OCI-M2 (cell line): ENCODE measurements around the gene KRTAP15-1.

ENCODE experiments used
- DNase-seq: peaks from one replicate; lab custom pipeline; 2025; ENCODE audit not compliant: unreplicated experiment; lab: John Stamatoyannopoulos, UW

The KRTAP15-1 gene, protein sequence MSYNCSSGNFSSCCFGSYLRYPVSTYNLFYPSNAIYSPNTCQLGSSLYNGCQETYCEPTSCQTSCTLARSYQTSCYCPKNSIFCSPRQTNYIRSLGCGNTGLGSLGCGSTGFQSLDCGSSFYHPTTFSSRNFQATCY

DNA sequence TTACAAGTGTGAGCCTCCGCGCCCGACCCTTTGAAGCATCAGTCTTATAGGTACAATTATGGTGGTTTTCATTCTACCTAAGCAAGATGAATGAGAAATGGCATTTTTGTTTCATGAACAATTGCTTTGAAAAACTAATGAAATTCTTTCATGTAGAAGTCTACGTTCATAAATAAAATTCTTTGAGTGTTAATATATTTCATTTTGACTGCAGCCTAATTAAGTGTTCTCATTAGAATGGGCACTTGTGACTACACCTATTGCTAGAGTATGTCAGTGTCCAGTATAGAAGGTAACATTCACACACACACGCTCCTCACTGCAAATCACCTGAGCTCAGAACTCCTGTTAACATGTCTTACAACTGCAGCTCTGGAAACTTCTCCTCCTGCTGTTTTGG, at the start of gene KRTAP15-1:
KRTAP15-1 (plus strand) TSS at position 301 of the 400 bp plus-strand sequence; CDS start at position 354, 53 bp downstream.
- DNase-seq: no peak

DNA sequence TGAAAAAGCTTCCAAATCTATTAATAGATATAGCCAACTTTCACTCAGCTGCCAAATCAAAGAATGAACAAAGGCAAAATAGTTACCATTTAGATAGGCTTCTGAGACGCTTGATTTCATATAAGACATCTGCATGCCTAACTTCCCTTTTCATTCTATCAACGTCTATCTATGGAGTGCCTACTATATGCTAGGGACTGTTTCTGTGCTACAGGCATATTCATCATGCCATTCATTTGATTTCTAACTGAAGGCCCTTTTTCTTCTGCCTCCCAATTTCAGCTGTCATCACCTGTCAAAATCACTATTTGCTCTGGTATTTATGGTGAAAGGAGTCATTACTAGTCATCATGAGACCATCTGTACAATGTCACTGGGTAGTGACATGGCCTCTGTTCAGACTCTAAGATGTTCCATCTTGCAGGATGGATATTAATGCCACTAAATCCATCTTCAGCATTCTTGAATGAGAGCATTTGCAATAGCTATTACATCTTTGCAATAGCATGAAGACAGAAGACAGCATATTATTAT, 48.5 kb upstream of the KRTAP15-1 start:
- no peak for DNase-seq

DNA sequence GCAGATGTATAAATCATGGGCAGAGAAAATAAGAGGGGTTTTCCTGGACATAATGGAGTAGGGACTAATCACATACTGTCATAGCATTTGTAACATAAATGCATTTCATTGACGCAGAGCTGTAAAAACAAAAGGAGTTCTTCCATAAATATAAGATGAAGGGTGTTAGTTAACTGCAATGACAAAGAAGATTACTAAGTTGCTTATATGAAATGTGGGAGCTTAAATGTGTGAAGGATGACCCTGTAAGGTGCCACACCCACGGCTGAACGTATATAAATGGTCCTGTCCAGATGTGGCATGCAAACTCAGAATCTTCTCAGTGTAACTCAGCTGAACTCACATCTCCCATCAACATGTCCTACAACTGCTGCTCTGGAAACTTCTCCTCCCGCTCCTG, 44.3 kb upstream of the KRTAP15-1 start, which contains the start of gene KRTAP13-1:
KRTAP13-1 (plus strand) TSS at position 301 of the 400 bp plus-strand sequence; CDS start at position 357, 56 bp downstream.
- no peak for DNase-seq

DNA sequence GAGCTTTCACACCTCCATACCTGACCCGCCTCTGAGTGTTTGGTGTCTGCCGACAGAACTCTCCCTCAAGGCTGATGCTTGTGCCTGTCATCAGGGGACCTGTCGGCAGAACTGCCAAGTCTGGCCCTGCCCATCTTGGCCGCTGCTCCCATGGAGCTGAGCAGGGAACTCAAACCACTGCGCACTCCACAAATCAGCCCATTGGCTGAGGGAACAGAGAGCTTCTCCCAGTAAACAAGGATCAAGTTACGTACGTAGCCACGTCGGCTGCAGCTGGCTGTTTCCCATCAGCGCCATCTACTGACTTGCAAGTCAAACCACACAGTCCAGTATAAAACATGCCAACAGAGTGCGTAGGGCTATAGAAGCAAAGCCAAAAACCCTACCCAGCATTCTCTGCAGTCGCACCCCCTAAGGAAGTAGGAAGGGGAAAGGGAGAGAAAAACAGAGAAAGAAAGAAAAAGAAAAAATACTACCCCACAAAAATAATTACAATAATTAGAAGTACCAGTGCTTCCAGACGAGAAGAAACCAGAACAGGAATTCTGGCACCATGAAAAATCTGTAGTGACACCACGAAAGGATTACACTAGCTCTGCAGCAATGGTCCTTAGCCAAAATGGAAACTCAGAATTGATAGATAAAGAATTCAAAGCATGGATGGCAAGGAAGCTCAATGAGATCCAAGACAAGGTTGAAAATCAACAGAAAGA, 31.1 kb upstream of the KRTAP15-1 start:
- no peak for DNase-seq

DNA sequence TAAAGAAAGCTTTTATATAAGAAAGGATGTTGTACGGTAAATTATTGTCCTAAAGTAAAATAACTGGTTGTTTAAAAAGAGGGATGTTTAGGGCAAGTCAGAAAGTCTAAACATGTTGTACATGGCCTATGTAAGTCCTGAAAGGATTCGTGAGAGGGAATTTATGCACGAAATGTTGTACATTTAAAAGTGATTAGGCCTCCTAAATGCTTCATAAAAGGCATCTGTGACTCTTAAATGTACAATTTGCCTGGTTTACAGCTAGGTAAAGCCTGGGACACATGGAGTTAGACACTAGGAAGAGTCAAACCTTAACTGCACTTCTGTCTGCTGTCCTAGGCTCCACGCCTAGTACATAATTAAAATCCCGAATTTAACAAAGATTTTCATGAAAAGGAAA, 24.1 kb upstream of the KRTAP15-1 start:
- no peak for DNase-seq

DNA sequence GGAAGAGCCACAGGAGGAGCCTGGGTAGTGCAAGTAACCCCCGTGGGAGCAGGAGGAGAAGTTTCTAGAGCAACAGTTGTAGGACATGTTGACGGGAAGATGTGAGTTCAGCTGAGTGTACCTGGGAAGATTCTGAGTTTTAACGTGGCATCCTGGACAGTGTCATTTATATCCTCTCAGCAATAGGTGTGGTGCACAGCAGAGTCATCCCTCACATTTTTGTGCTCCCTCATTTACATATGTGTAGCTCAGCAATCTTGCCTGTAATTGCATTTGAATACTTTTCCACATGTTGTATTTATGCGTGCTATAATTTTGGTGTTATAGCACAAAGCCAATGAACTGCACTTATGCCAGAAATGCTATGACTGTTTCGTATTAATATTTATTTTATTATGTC, 14.2 kb upstream of the KRTAP15-1 start, which contains the start of gene KRTAP13-3:
KRTAP13-3 (minus strand) TSS at position 101 of the 400 bp plus-strand sequence; CDS start at position 87, 14 bp downstream.
- no peak for DNase-seq

DNA sequence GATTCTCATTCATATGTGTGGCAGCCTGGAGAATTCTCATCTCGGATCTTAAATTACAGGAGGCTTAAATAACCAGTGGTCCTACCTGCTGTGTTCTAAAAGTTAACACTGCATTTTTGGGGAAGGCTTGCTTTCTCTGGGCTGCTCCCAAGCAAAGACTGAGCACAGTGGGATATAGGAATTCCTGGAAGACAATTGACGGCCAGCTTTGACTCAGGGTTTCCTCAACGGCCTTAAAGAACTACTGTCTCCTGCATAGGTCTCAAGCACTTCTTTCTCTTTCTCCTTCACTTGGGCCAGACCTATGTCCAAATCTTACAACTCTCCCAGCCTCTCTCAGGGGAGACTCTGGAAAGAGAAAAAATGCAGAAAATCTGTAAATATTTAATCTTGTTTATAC, 13.3 kb upstream of the KRTAP15-1 start:
- no peak for DNase-seq

DNA sequence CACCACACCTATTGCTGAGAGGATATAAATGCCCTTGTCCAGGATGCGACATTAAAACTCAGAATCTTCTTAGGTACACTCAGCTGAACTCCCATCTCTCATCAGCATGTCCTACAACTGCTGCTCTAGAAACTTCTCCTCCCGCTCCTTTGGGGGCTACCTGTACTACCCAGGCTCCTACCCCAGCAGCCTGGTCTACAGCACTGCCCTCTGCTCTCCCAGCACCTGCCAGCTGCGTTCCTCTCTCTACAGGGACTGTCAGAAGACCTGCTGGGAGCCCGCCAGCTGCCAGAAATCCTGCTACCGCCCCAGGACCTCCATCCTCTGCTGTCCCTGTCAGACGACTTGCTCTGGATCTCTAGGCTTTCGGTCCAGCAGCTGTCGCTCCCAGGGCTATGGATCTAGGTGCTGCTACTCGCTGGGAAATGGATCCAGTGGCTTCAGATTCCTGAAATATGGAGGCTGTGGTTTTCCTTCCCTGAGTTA, 9.9 kb upstream of the KRTAP15-1 start, which contains the start of gene KRTAP13-4:
KRTAP13-4 (plus strand) TSS at position 51 of the 486 bp plus-strand sequence; CDS start at position 107, 56 bp downstream.
- DNase-seq: no peak

DNA sequence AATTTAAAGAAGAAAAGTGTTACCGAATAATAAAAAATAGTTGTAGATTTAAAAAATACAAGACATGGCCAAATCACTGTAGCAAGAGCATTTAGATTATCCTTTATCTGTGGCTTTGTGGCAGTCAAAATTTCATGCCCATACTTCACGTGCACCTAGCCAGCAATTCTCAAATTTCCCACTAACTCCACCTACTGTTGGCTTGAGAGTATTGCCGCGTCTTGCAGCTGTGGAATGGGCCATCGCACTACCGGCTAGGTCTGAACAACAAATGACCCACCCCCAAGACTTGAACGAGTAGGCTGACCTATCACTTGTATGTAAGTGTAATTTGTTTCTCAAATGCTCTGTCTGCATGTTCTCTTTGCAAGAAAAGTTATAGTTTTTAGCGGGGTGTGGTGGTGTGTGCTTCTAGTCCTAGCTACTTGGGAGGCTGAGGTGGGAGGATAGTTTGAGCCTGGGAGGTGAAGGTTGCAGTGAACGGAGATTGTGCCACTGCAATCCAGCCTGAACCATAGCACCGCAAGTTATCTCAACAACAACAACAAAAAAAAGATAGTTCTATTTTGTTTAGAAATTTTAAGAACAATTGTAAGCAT, 5.9 kb upstream of the KRTAP15-1 start:
- DNase-seq: peak; percentile 11

DNA sequence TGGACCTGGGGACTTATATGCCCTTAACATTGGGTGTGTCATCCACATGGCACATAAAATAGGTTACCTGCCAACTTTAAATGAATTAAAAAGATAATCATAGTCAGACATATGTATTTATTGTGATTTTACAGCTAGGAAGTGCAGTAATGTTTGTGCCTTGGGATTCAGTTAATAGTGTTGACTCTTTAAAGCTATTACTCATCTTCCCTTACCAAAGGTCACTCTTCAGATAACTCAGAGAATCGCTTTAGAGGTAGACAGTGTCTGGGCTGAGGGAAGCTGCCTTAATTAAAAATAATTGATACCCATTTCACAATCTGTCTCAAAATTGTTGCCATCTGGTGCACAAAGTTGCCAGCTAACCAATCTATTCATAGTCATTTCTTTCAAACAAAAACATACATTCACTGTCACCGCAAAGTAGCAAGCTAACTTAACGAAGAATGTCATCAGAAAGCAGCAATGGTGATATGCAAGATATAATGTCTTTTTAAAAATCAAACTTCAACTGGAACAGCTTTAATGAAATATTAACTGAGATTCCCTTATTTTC, 3.0 kb upstream of the KRTAP15-1 start:
- no peak for DNase-seq

DNA sequence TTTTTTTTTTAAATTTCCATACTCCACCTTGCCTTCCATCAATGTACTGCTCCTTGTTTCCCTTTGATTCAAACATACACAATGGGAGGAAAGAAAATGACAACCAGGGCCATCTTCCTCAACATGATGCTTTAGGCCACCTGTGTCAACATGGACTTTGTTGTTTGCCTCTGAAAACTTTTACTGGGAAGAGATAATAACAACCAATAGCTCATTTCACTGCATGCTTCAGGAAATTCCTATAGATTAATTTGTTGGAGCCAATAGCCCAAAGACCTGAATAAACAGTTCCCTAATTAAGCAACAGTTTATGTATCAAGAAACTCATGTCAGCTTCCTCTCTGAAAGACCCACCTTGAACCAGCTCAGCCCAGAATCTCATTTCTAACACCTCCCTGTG, 3.2 kb downstream of the KRTAP15-1 start:
- no peak for DNase-seq

DNA sequence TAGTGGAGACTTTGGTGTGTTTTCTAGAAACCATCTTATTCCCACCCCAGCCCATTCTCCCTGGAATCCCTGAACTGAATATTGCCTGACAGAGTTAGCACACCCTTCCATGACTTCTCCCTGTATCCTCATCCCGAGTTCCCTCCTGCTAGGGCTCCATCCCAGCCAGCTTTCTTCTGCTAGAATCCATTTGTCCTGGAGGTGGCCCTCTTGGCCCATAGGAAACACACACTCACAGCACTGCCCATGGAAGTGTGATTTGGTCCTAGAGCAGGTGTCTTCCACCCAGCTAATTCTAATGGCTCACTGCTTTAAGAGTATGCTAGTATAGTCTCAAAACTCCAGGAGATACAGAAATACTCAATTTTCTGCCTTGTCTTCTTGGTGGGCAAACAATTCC, 4.1 kb downstream of the KRTAP15-1 start:
- DNase-seq: no peak

DNA sequence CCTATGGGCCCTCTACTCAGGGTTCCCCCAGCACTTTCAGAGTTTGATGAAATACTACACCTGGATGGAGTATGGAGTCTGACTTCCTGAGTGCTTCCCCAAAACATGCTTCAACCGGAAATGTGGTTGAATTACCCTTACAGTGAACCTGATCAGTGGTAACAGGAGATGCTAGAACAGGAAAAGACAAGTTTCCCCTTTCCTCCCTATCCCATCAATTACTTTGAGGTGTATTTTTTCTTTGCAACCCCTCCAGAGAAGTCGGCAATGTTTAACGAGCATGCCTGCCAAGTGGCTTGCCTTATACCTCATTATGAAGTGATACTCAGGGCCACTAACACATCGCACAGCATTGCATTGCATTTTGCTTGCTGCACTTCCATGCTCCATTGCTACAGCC, 7.0 kb downstream of the KRTAP15-1 start:
- no peak for DNase-seq

DNA sequence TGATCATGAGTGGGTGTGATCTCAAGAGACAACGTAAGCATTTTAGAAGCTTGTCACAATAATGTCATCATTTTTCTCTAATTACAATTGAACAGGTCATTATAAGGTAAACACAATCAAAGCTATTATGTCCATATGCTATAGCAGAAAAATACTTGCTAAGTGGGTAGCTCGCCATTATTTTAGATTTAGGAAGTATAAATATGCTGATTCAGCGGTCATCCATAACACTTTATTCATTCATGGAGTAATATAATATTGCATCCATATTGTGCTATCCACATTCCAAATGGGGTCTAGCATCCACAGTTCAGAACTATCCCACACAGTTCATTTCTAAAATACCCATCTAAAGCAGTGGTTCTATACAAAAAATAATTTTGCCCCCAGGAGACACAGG, 8.4 kb downstream of the KRTAP15-1 start:
- no peak for DNase-seq

DNA sequence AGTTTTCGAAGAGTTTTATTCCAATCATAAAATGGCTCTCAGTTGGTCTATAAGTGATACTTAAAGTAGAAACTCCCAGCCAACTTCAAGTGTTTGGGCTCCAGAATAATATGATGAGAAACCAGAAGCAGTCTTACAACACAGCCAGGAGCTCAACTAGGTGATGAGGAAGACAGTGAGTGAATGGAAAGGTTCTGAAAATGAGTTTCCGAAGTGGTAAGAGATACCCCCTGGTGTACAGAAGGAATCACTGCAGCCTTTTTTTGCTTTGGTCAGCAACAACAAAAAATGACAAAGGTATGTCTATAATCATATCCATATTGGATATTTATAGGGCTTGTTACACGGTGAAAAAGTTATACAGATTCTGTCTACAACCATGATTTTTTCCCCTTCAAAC, 23.6 kb downstream of the KRTAP15-1 start:
- no peak for DNase-seq

DNA sequence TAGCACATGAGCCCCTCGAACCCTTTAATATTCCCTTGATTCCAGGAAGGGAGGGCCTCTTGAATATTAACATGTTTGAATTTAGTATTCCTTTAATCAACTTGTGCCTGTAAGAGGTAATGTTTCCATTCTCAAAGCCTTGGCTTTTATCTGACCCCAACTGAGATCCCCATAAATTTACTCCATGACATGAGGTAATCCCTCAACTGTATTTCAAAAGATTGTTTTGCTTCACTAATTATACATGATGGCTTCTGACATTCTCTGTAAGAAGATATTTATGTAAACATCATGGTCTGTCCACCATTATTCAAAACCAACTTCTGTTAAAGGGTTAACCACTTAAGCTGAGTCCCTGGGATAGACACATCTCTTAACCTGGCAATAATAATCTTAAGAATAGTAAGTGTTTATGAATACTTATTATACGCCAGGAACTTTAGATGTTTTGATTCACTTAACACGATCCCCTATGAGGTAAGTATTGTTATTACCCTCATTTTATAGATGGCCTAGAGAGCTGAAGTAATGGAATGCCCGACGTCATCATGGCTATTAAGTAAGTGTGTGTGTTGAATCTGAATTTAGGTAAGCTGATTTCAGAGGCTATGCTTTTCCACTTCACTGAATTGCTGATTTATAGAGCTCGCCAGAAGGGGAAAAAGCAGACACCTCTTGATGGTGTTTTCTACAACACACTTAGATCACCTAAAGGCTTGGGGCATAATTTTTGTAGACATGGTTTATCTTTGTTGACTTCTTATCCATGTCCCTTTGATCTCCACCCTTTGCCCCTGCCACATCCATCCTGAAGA, 29.0 kb downstream of the KRTAP15-1 start:
- no peak for DNase-seq

DNA sequence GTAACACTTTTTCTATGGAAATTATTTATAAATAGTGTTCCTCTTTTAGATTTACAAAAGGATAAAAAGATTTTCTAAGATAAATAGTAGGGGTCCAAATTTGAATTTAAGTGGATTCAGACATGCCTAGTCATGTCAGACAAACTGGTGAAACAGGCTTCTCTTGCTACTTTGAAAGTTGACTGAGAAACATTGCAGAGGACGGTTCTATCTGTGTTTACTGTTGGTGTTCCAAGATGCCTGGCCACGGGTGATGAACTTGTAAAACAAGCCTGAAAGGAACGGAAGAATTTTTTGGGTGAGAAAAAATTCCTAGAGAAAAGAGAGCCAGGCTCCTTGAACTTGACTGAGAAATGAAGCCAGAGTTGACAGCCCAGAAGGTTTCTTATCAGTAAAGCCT, 37.9 kb downstream of the KRTAP15-1 start:
- DNase-seq: no peak

DNA sequence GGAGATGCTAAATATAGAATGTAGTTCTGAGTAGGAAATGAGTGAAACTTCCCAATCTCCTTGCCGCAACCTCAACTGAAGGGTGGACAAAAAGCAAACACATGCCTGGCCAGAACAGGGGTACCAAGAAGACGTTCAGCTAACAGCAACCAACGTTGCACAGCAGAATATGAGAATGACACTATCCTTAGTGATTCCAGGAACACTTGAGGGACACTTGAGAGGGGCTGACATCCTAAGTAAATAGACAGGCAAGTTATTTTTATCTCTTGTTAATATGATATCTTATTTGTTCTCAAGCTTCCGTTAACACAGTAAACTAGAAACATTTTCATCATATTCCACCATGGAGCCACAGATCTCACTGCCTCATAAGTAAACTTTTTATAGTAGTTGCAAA, 39.2 kb downstream of the KRTAP15-1 start:
- DNase-seq: no peak

DNA sequence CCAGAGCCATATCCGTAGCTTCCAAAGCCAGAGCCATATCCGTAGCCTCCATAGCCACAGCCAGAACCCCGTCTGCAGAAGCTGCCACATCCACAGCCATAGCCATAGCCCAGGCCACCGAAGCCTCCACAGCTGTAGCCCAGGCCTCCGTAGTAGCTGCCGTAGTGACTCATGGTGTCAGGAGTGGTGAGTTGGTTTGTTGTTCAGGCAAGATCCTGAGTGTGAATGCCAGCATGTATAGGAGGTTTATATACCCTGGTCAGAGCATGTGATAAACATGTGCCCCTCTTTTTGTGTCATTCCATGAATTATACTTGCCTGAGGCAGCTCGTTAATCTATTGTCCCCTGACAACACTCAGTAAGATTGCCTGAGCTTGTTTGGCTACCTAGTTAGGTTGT, 40.1 kb downstream of the KRTAP15-1 start, which contains the start of gene KRTAP19-1:
KRTAP19-1 (minus strand) TSS at position 223 of the 400 bp plus-strand sequence; CDS start at position 173, 50 bp downstream.
- DNase-seq: no peak

DNA sequence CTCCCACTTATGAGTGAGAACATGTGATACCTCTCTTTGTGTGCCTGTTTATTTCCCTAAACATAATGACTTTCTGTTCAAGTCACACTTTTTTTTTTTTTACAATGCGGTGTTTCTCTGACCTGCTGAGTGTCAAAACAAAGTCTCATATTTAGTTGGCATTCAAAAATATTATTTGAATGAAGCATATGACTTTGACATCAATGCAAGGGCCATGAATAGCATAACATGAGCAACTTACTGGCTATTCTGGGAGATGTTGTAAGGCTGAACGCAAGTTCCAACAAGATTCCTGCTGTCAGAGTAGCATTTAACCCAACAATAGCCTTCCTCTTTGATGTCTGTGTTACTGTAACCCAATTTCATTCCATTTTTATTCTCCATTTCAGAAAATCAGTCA, 42.1 kb downstream of the KRTAP15-1 start:
- DNase-seq: no peak
